Hematopoietic multipotent progenitor cell (in vitro differentiated cells): ENCODE data around the gene PTPRT. TPM values are rescaled to one million over a fixed set of nuclear protein-coding genes. Genes with fewer than 3 reads are reported as not detected.

Experiments used
- DNase-seq, 3 donors: peaks; one replicate each; pipeline ENCODE4 v3.0.0-alpha.2; 2011 to 2015; ENCODE audit warnings: low read depth in 2 of 3, low spot score in 2 of 3
- total RNA-seq: library from RNA; depleted of rRNA; stranded (reverse); fragments of >200 nt; gene quantifications from one replicate; pipeline ENCODE4 v1.2.3, GENCODE V29; 2012

PTPRT gene
- total RNA-seq, 1 donor = under 0.01 TPM

GRCh38 chr20:42181064-42181463 lies 1008.6 kb downstream of the PTPRT start:
- DNase-seq = no peak

- DNase-seq = peak in 1 of 3 donors; percentile 15
Observed at GRCh38 chr20:42179768-42180167, 1009.9 kb downstream of the PTPRT start.

GRCh38 chr20:42173440-42173839 lies 1016.3 kb downstream of the PTPRT start:
- peak in 1 of 3 donors; percentile 9 for DNase-seq

- DNase-seq = no peak
Observed at GRCh38 chr20:42164121-42164890, 1025.4 kb downstream of the PTPRT start.

GRCh38 chr20:42161228-42161829 lies 1028.4 kb downstream of the PTPRT start:
- DNase-seq = no peak

- DNase-seq = no peak
Observed at GRCh38 chr20:42159808-42160207, 1029.9 kb downstream of the PTPRT start.

- DNase-seq = no peak
Observed at GRCh38 chr20:42158272-42158671, 1031.4 kb downstream of the PTPRT start.

GRCh38 chr20:42155586-42155985 lies 1034.1 kb downstream of the PTPRT start:
- no peak for DNase-seq

GRCh38 chr20:42152575-42152974 lies 1037.1 kb downstream of the PTPRT start:
- no peak for DNase-seq

GRCh38 chr20:42150230-42150629 lies 1039.5 kb downstream of the PTPRT start:
- DNase-seq = no peak

- no peak for DNase-seq
Observed at GRCh38 chr20:42138729-42139128, 1051.0 kb downstream of the PTPRT start.

- no peak for DNase-seq
Observed at GRCh38 chr20:42134265-42135098, 1055.2 kb downstream of the PTPRT start.

- DNase-seq = no peak
Observed at GRCh38 chr20:42130810-42131596, 1058.7 kb downstream of the PTPRT start.

- no peak for DNase-seq
Observed at GRCh38 chr20:42125426-42125825, 1064.3 kb downstream of the PTPRT start.

- no peak for DNase-seq
Observed at GRCh38 chr20:42123981-42124473, 1065.7 kb downstream of the PTPRT start.

- no peak for DNase-seq
Observed at GRCh38 chr20:42118409-42119125, 1071.1 kb downstream of the PTPRT start.

GRCh38 chr20:42118001-42118400 lies 1071.7 kb downstream of the PTPRT start:
- no peak for DNase-seq

- DNase-seq = no peak
Observed at GRCh38 chr20:42113236-42113635, 1076.5 kb downstream of the PTPRT start.

- DNase-seq = no peak
Observed at GRCh38 chr20:42112161-42112560, 1077.5 kb downstream of the PTPRT start.

- DNase-seq = no peak
Observed at GRCh38 chr20:42111349-42111748, 1078.4 kb downstream of the PTPRT start.
